Medulla oblongata (tissue), 1 donor: Measurements from ENCODE around the gene PPFIA2.
"Not testable (repeated sequence)": the region's sequence is repeated elsewhere in the genome, so short reads cannot be mapped to it uniquely, and the experiment has no call there.

Source experiments
- DNase-seq: peaks from one replicate; pipeline ENCODE4 v3.0.0-alpha.2; 2015; ENCODE audit errors: extremely low spot score

PPFIA2 gene

DNA sequence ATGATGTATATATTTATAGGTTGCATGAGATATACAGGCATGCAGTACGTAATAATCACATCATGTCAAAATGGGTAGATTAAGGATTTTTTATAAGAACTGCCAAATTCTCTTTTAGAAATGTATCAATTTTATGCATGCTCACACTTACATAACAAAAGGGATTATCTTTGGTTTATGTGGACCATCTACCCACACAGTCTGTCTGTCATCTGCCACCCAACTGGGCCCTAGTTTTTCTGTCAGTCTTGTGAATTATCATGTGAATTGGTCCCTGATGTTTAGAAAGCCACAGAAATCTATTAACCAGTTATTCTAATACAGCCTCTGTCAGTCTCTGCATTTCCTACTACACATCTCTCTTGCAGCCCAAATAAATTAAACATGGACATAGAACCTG lies 547.8 kb downstream of the PPFIA2 start:
- DNase-seq, result no peak

DNA sequence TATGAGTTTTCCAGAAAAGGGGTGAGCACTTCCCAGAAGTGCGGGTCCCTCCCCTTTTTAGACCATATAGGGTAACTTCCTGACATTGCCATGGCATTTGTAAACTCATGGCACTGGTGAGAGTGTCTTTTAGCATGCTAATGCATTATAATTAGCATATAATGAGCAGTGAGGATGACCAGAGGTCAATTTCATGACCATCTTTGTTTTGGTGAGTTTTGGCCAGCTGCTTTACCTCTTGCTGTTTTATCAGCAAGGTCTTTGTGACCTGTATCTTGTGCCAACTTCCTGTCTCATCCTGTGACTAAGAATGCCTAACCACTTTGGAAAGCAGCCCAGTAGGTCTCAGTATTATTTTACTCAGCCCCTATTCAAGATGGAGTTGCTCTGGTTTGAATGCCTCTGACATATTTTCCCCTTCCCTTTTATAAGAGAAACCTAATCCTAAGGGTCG lies 549.4 kb downstream of the PPFIA2 start:
- not testable (repeated sequence) for DNase-seq

DNA sequence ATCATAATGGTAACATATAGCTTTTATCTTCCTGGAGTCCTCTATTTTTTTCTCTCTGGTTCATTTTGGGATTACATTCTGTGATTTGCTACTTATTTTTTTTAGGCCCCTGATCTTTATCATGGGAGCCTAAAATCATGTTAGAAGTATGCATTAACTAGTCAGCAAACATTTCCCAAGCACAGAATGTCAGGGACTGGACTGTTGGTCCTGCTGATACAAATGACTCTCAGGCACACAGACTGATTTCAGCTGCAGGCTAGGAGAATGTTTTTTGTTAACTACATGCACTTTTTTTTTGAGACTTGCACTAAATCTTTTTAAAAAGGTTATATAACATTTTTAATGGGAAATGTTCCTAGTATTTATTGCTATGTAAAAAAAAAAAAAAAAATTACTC lies 550.1 kb downstream of the PPFIA2 start:
- no peak for DNase-seq

DNA sequence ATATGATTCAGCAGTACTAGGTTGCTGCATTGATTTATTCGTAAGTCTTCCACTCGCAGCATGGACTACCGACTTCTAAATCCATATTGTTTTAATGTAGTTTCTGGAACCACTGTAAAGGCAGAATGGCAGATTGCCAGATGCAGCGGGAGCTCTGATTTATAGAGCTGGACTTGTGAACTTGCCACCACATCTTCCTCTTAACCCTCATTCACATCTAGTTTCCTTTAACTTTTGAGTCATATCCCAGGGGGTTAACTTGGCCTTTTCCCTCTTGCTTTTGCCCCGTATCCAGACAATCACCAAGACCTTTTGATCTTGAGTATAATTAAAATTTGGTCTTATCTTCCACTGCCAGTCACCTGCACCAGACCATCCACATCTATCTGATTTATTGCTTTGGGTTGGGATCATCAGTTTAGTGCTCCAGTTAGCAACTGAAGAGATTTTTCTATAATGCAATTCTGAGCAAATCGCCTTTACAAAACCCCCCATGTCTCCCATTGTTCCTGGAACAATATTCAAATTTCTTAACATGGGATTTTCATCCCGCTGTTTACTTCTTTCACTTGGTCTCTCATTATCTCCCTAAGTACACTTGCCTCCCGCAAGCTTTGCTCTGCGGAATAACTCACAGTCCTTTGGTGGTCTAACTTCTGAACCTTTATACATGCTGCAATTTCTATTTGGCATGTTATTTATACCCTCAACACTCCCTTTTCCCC lies 550.8 kb downstream of the PPFIA2 start:
- no peak for DNase-seq
